HG03520 (cell line): ENCODE measurements around the gene FAM120B.

Experiments
- ATAC-seq: cut with Tn5 transposase; IDR thresholded peaks from one replicate; pipeline ENCODE4 v1.9.1; 2021; ENCODE audit warnings: mild to moderate bottlenecking, moderate library complexity; ENCODE audit not compliant: unreplicated experiment

The FAM120B gene

GRCh38 chr6:170438402-170438753 lies 131.8 kb downstream of the FAM120B start:
- peak; percentile 81 for ATAC-seq

DNA sequence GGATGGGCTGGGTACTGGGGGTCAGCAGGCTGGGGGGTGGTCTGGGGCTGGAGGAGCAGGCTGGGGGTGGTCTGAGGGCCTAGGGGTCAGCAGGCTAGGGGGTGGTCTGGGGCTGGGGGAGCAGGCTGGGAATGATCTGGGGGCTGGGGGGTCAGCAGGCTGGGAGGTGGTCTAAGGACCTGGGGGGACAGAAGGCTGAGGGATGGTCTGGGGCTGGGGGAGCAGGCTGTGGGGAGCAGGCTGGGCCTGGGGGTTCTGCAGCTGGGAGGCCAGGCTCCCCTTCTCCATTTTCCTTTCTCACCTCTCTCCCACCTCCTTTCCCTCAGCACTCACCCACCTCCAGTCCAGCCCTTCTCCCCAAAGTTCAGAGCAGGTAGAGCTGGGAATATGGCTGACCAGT lies 132.3 kb downstream of the FAM120B start:
- no peak for ATAC-seq

- ATAC-seq: no peak
Measured at GRCh38 chr6:170439366-170440361, 133.1 kb downstream of the FAM120B start.

- no peak for ATAC-seq
Measured at GRCh38 chr6:170440437-170440836, 133.9 kb downstream of the FAM120B start.

GRCh38 chr6:170441316-170441715 lies 134.8 kb downstream of the FAM120B start:
- no peak for ATAC-seq

GRCh38 chr6:170442596-170442995 lies 136.0 kb downstream of the FAM120B start:
- no peak for ATAC-seq

DNA sequence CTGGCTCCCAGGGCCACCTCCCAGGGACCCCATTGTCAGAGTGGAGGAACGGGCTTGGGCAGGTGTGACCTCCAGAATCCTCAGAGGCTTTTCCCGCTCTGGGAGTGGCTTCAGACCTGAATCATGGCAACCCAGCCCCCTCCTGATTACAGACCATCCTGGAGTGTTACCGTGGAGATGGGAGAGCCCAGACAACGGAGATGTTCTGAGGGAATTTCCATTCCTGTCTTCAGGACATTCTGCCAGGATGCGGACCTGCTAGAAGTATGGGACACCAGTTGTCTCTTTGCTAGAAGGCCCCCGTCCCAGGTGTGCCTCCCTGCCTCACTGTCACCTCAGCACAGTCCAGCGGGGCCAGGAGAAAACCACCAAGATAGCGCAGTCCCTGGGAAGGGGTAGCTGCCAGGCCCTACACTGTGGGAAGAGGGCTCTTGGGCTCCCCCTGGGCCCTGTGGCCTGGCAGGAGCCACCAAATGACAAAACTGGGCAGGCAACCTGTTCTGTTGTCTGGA lies 136.6 kb downstream of the FAM120B start:
- no peak for ATAC-seq

GRCh38 chr6:170444056-170444591 lies 137.6 kb downstream of the FAM120B start:
- ATAC-seq: no peak

- ATAC-seq: no peak
Measured at GRCh38 chr6:170444811-170445211, 138.3 kb downstream of the FAM120B start.

GRCh38 chr6:170445487-170445886 lies 138.9 kb downstream of the FAM120B start:
- no peak for ATAC-seq

- no peak for ATAC-seq
Measured at GRCh38 chr6:170445971-170446370, 139.4 kb downstream of the FAM120B start.

DNA sequence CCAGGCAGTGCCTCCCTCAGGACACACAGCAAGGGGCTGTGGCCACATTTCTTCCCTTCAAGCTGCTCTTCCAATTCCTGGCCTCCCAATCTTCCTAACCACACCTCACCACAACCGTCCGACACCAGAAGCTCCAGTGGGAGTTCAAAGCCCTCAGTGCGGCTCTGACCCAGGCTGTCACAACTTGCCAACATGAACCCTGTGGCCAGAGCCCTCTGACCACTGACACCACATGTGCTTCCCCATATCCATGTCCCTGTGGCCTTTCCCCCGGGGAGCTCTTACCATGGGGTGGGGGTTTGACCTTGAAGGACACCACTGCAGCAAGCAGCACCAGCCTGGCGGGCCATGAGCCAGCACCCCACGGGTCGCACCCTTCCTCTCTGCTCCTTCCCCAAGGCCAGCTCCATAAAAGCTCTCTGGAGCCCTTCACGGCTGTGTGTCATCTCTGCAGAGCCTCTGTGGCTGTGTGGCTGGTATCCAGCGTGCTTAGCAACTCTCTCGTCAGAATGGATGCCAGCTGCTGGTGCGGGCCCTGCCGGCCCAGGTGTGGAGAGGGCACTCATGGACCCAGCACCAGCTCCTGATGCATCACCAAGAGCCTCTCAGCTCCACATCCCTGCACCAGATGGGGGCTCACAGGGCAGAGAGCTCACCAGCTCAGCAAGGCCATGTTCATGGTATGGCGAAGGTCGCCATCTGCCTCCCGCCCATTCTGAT lies 140.4 kb downstream of the FAM120B start:
- no peak for ATAC-seq

GRCh38 chr6:170447561-170447930 lies 141.0 kb downstream of the FAM120B start:
- no peak for ATAC-seq

DNA sequence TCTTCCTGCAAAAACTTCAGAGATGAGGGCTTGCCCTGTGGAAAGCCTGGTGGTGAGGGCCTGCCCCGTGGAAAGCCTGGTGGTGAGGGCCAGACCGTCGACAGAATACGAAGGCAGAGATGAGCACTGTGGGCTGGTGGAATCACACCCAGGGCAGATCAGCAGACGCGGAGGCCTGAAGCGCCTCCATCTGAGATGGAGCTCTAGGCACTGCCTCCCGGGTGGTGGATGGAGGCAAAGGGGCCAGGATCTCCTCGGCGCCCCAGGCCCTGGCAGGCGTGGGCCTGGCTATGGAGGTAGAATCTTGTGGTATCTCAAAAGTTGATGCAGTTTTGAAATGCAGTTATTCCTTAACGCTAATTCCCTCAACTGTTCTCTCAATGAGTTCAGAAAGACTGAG lies 141.8 kb downstream of the FAM120B start:
- no peak for ATAC-seq

DNA sequence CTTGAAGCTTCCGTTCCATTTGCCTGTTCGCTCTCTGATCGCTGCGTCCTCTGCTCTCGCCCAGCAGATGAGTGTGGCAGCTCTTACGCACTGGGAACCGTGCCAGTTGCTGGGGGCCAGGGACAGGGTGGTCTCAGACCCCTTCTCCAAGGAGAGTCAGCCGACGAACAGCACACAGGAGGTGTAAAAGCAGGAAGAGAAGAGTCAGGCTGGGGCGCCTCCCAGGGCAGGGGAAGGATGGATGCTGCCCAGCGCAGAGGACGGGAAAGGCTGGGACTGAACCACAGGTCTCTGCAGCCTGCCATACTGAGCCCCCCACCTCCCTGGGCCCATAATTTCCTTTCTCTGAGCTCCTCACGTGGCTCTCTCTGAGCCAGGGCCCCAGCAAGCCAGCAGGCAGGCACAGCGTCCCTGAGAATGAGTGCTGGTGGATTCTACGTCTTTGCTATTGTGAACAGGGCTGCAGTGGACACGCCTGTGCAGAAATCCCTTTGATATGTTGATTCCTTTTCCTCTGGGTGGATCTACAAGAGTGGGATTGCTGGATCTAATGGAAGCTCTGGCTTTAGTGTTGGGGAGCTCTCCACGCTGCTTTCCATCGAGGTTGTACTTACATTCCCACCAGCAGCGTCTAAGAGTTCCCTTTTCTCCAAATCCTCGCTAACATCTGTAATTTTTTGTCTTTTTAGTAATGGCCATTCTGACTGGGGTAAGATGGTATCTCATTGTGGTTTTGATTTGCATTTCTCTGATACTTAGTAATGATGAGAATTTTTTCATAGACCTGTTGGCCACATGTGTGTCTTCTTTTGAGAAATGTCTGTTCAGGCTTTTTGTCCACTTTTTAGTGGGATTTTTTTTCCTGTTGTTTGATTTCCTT lies 142.4 kb downstream of the FAM120B start:
- no peak for ATAC-seq

DNA sequence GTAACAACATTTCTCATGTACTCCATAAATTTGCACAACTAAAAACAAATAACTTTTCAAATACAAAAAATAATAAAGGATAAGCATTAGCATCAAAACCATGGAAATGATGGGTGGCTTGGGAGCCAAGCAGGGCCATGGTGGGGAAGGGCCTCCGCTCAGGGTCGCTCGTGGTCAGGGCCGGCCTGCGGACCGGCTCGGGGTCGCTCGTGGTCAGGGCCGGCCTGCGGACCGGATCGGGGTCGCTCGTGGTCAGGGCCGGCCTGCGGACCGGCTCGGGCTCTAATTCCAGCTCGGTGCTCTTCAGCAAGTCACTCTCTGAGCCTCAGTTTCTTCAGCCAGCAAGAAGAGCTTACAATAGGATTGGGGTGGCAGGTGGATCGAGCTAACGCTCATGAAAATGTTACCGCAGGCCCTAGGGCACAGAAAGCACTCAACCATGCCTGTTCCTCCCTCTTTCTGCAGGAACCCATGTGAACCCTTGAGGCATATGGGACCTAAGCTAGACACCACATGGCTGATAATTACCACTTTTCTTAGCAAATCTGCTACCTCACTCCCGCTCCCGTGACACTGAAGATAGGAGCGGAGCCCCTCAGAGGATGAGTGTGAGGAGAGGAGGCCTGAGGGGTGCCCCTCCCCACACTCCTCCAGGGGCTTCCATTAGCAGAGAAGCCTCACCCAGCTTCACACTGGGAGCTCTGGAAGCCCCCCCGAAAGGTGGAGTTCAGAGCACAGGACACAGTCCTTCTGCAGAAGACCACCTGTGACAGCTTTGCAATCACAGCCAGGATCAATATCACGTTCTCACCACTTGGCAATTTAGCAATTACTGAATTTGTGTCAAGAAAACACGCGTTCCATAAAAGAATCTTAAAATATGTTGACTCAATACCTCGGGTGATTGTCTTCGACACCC lies 143.5 kb downstream of the FAM120B start:
- no peak for ATAC-seq

- no peak for ATAC-seq
Measured at GRCh38 chr6:170450916-170451761, 144.6 kb downstream of the FAM120B start.

GRCh38 chr6:170451762-170452651 lies 145.4 kb downstream of the FAM120B start:
- ATAC-seq: no peak
